ENCODE data around the gene DES.

GRCh38 chr2:219426068-219426443 lies 7.9 kb downstream of the DES start:
- TF ChIP-seq MYC (IDR thresholded peaks at IDR 0.05; ENCODE audit: low read depth, low read length), result no peak
- no peak for TF ChIP-seq POLR2A (IDR thresholded peaks at IDR 0.05; ENCODE audit: low read depth, low read length)
- TF ChIP-seq EZH2 (IDR thresholded peaks at IDR 0.05; ENCODE audit: borderline replicate concordance, low read depth, low read length, severe bottlenecking), result no peak
- TF ChIP-seq POLR2AphosphoS5 (IDR thresholded peaks at IDR 0.05; ENCODE audit: insufficient read depth, low read depth, low read length), result no peak
- TF ChIP-seq CTCF (IDR thresholded peaks at IDR 0.05; ENCODE audit: extremely low read depth in 1 of 2, insufficient read depth in 1 of 2, low read depth in 1 of 2, low read length in 2 of 2), result no peak
- TF ChIP-seq MAX (IDR thresholded peaks at IDR 0.05; ENCODE audit: insufficient read depth, insufficient read length), result no peak
- TF ChIP-seq GATA2 (IDR thresholded peaks at IDR 0.05; ENCODE audit: insufficient read depth, insufficient read length, low read depth, low read length), result no peak
